HG03442 (cell line): ENCODE data around the gene IQCH.

ENCODE experiments used
- ATAC-seq: cut with Tn5 transposase; IDR thresholded peaks from one replicate; pipeline ENCODE4 v1.9.1; 2021; ENCODE audit warnings: mild to moderate bottlenecking, moderate library complexity; ENCODE audit not compliant: unreplicated experiment

IQCH gene

GRCh38 chr15:67386947-67387346 is 132.4 kb downstream of the IQCH start:
- no peak for ATAC-seq

GRCh38 chr15:67389975-67390374 is 135.4 kb downstream of the IQCH start:
- ATAC-seq: no peak

GRCh38 chr15:67394873-67395639 is 140.5 kb downstream of the IQCH start:
- no peak for ATAC-seq

GRCh38 chr15:67396114-67396513 is 141.5 kb downstream of the IQCH start:
- ATAC-seq: no peak

GRCh38 chr15:67397139-67397538 is 142.6 kb downstream of the IQCH start:
- no peak for ATAC-seq

- ATAC-seq: no peak
Measured at GRCh38 chr15:67399925-67400324, 145.3 kb downstream of the IQCH start.

- no peak for ATAC-seq
Measured at GRCh38 chr15:67400890-67401289, 146.3 kb downstream of the IQCH start.

GRCh38 chr15:67401336-67401735 is 146.8 kb downstream of the IQCH start:
- no peak for ATAC-seq

- no peak for ATAC-seq
Measured at GRCh38 chr15:67403428-67404154, 149.0 kb downstream of the IQCH start.

GRCh38 chr15:67405208-67406191 is 150.9 kb downstream of the IQCH start:
- ATAC-seq: no peak

- no peak for ATAC-seq
Measured at GRCh38 chr15:67406257-67406861, 151.8 kb downstream of the IQCH start.

GRCh38 chr15:67407786-67408185 is 153.2 kb downstream of the IQCH start:
- no peak for ATAC-seq

- ATAC-seq: no peak
Measured at GRCh38 chr15:67409175-67409574, 154.6 kb downstream of the IQCH start.

- no peak for ATAC-seq
Measured at GRCh38 chr15:67411486-67411885, 156.9 kb downstream of the IQCH start.

GRCh38 chr15:67413770-67414390 is 159.3 kb downstream of the IQCH start:
- ATAC-seq: no peak

GRCh38 chr15:67415181-67415580 is 160.6 kb downstream of the IQCH start:
- no peak for ATAC-seq

GRCh38 chr15:67416891-67417290 is 162.3 kb downstream of the IQCH start:
- no peak for ATAC-seq

- ATAC-seq: no peak
Measured at GRCh38 chr15:67419705-67420104, 165.1 kb downstream of the IQCH start.

- ATAC-seq: no peak
Measured at GRCh38 chr15:67420137-67420536, 165.6 kb downstream of the IQCH start.

- no peak for ATAC-seq
Measured at GRCh38 chr15:67421105-67421504, 166.5 kb downstream of the IQCH start.
